K562 (cell line): ENCODE results near the gene LETM1. TPM values are rescaled to one million over a fixed set of nuclear protein-coding genes. Genes with fewer than 3 reads are reported as not detected.

Experiments
- ATAC-seq: fragments of 200-7000 bp; cut with Tn5 transposase; 3 replicates; pipeline ENCODE4 v1.9.1; 2020; ENCODE audit warnings: moderate library complexity
- BruUV-seq: library from RNA; stranded (reverse); fragments of 400-500 nt; replicated peaks from 2 replicates; lab custom pipeline; 2021; lab: Mats Ljungman, UMichigan
- CTCF ChIA-PET: fragments of 300-600 bp; formaldehyde crosslinking; extraction: SDS; loops from one replicate; lab custom pipeline; 2021; ENCODE audit warnings: low intra/inter-chr PET ratio; lab: Yijun Ruan, JAX
- POLR2A ChIA-PET: fragments of 300-600, 350-650 bp; sonication (Branson Sonifier 250); formaldehyde crosslinking; extraction: SDS; loops from one replicate; lab custom pipeline; 2021; ENCODE audit warnings: antibody characterized with exemption, inconsistent platforms; lab: Yijun Ruan, JAX
- DNase-seq, 4 experiments: peaks; one replicate each; pipeline versions ENCODE4 v3.0.0 to v3.0.0-alpha.2; 2011 to 2018; ENCODE audit warnings: low spot score in 3 of 4, mixed read lengths in 3 of 4; ENCODE audit errors: extremely low read depth in 1 of 4
- FAIRE-seq: peaks from 2 replicates; lab custom pipeline; 2011; peaks lifted over from hg19 to GRCh38; lab: Jason Lieb, UNC
- H2AFZ ChIP-seq: 2 replicates; pipeline ENCODE4 v1.6.0; 2011; ENCODE audit warnings: low read depth, low read length, control low read depth, inconsistent platforms
- H3K27ac ChIP-seq: fragments of 200-600 bp; 3 replicates; pipeline ENCODE4 v1.8.0; 2011; ENCODE audit warnings: low read depth, mild to moderate bottlenecking, control low read depth, inconsistent platforms, low read length, moderate library complexity, mixed read lengths; ENCODE audit errors: extremely low read depth
- H3K27me3 ChIP-seq, 2 experiments: fragments of 300-600 bp in 1 of 2; 2 replicates in 1 of 2; 3 replicates in 1 of 2; pipeline versions ENCODE4 v1.6.0 to v1.8.0; 2011; ENCODE audit warnings: inconsistent platforms in 2 of 2, low read length in 2 of 2, mild to moderate bottlenecking in 1 of 2, mixed read lengths in 1 of 2, moderate library complexity in 1 of 2; ENCODE audit not compliant: control insufficient read depth in 2 of 2, insufficient read depth in 2 of 2
- H3K36me3 ChIP-seq: fragments of 300-600 bp; 3 replicates; pipeline ENCODE4 v1.8.0; 2011; ENCODE audit warnings: mild to moderate bottlenecking, low read length, inconsistent platforms; ENCODE audit not compliant: control insufficient read depth, insufficient read depth
- H3K4me1 ChIP-seq, 2 experiments: fragments of 200-600 bp in 1 of 2; replicated peaks in 1 of 2; 2 replicates in 1 of 2; 3 replicates in 1 of 2; pipeline versions ENCODE4 v1.5.1 to v1.8.0; 2011; ENCODE audit warnings: inconsistent platforms in 2 of 2, low read length in 2 of 2, mild to moderate bottlenecking in 1 of 2, mixed read lengths in 1 of 2, moderate library complexity in 1 of 2; ENCODE audit not compliant: control insufficient read depth in 2 of 2, insufficient read depth in 2 of 2
- H3K4me2 ChIP-seq: 2 replicates; pipeline ENCODE4 v1.6.1; 2011; ENCODE audit warnings: low read length, control low read depth, inconsistent platforms, mixed read lengths; ENCODE audit not compliant: insufficient read depth
- H3K4me3 ChIP-seq: fragments of 200-600 bp; sonication (generic), shearing (Covaris generic); 2 replicates; pipeline ENCODE4 v1.5.1; 2016; ENCODE audit warnings: control low read depth, inconsistent platforms
- H3K79me2 ChIP-seq: fragments of 200-600 bp; 3 replicates; pipeline ENCODE4 v1.8.0; 2011; ENCODE audit warnings: low read length, inconsistent platforms; ENCODE audit not compliant: control insufficient read depth, insufficient read depth
- H3K9ac ChIP-seq, 2 experiments: 2 replicates each; pipeline versions ENCODE4 v1.6.0 to v1.6.1; 2011; ENCODE audit warnings: low read depth in 2 of 2, low read length in 2 of 2, control low read depth in 1 of 2, inconsistent platforms in 1 of 2, mild to moderate bottlenecking in 1 of 2, mixed read lengths in 1 of 2; ENCODE audit not compliant: insufficient read depth in 1 of 2
- H3K9me1 ChIP-seq: one replicate; pipeline ENCODE4 v1.6.0; 2011; ENCODE audit warnings: inconsistent platforms, mild to moderate bottlenecking, low read length, moderate library complexity; ENCODE audit not compliant: control insufficient read depth, insufficient read depth
- H3K9me3 ChIP-seq: replicated peaks from 2 replicates; pipeline ENCODE4 v1.5.1; 2011; ENCODE audit warnings: low read depth, low read length, inconsistent platforms; ENCODE audit not compliant: control insufficient read depth, insufficient read depth
- H4K20me1 ChIP-seq: replicated peaks from 2 replicates; pipeline ENCODE4 v1.6.1; 2011; ENCODE audit warnings: low read length, inconsistent platforms, mixed read lengths; ENCODE audit not compliant: control insufficient read depth, insufficient read depth
- BRCA1 ChIP-seq, 2 experiments: fragments of 450-650 bp in 1 of 2; sonication (generic) in 1 of 2; formaldehyde crosslinking in 1 of 2; IDR thresholded peaks; 2 replicates each; pipeline versions ENCODE4 v1.5.0 to v1.6.1; 2017 to 2020; ENCODE audit warnings: mild to moderate bottlenecking in 1 of 2, missing genetic modification reagents in 1 of 2
- FOXO4 ChIP-seq: fragments of 450-650 bp; formaldehyde crosslinking; IDR thresholded peaks from 2 replicates; pipeline ENCODE4 v1.4.0; 2020; ENCODE audit warnings: mild to moderate bottlenecking, moderate library complexity
- KDM1A ChIP-seq, 2 experiments: fragments of 450-650 bp; IDR thresholded peaks; 2 replicates each; pipeline ENCODE4 v1.6.1; 2016; ENCODE audit warnings: mild to moderate bottlenecking in 2 of 2
- MTA3 ChIP-seq: fragments of 450-650 bp; formaldehyde crosslinking; IDR thresholded peaks from 2 replicates; pipeline ENCODE4 v1.6.1; 2017; ENCODE audit warnings: mild to moderate bottlenecking, borderline replicate concordance
- RB1 ChIP-seq: fragments of 450-650 bp; IDR thresholded peaks from 2 replicates; pipeline ENCODE4 v1.6.1; 2017; ENCODE audit warnings: low read depth, mild to moderate bottlenecking
- STAG1 ChIP-seq: sonication (generic); formaldehyde crosslinking; IDR thresholded peaks from 2 replicates; pipeline ENCODE4 v1.5.0; 2020; ENCODE audit warnings: missing genetic modification reagents, borderline replicate concordance
- ZNF12 ChIP-seq: sonication (generic); formaldehyde crosslinking; IDR thresholded peaks from 2 replicates; pipeline ENCODE4 v1.4.0; 2020; ENCODE audit warnings: mild to moderate bottlenecking, missing genetic modification reagents
- ZNF398 ChIP-seq: fragments of 250-450 bp; sonication (Bioruptor Pico); IDR thresholded peaks from 2 replicates; pipeline ENCODE4 v1.8.0; 2021; ENCODE audit warnings: moderate library complexity, mild to moderate bottlenecking, inconsistent platforms
- WGBS: fragments of 100-300 bp; shearing (Covaris generic); methylation state at CpG from one replicate; pipeline ENCODE4 v1.1.6; 2016; ENCODE audit warnings: low coverage, mixed read lengths; ENCODE audit not compliant: insufficient coverage; ENCODE audit errors: missing lambda C conversion rate; 5-methylcytosine and 5-hydroxymethylcytosine counted together
- in situ Hi-C: fragments of 300-500 bp; cut with MboI; formaldehyde crosslinking; loops from 4 replicates; pipeline ENCODE4 v1.15.0; 2018; ENCODE audit warnings: inconsistent platforms, mixed read lengths
- intact Hi-C: fragments of 100-400 bp; cut with micrococcal nuclease; formaldehyde crosslinking; loops from 2 replicates; pipeline ENCODE4 v1.14.2; 2022
- polyA plus RNA-seq, 8 experiments: library from polyadenylated mRNA; depleted of rRNA in 4 of 8; stranded (reverse) in 5 of 8; unstranded in 3 of 8; fragments of >200 nt; fragmentation: Nextera tagmentation in 2 of 8; fragmentation: Illumina TruSeq in 1 of 8; extraction: Ambion mirVana in 2 of 8; extraction: Trizol in 1 of 8; gene quantifications; 2 replicates each; pipeline versions ENCODE4 v1.2.1 to v1.2.3, GENCODE V29; 2011 to 2014; ENCODE audit warnings: inconsistent platforms in 1 of 8, missing spikeins in 1 of 8
- total RNA-seq, 7 experiments: library from RNA; depleted of rRNA in 6 of 7; stranded (reverse); fragments of >200 nt in 6 of 7; fragmentation: Illumina TruSeq in 2 of 7; extraction: Trizol in 2 of 7; gene quantifications; 2 replicates each; pipeline versions ENCODE4 v1.2.1 to v1.2.3, GENCODE V29; 2011 to 2021; ENCODE audit warnings: low replicate concordance in 1 of 7
- TF ChIP-seq, protein P1 (sequence below): sonication (generic); formaldehyde crosslinking; IDR thresholded peaks from 2 replicates; pipeline ENCODE4 v1.8.0; 2022; ENCODE audit warnings: mild to moderate bottlenecking, missing genetic modification reagents
- TF ChIP-seq, protein P2 (sequence below), 2 experiments: fragments of 150-350 bp in 1 of 2; IDR thresholded peaks; 2 replicates each; pipeline ENCODE4 v1.6.1; 2012 to 2016; ENCODE audit warnings: low read depth in 2 of 2, low read length in 2 of 2, mild to moderate bottlenecking in 1 of 2, moderate library complexity in 1 of 2

LETM1 gene
- total and polyA plus RNA-seq, 9 of the 15 experiments (the other 6 are each of a cell fraction or from before 2014, with no cell fraction given) = 3.9 to 109 (median 35.0) TPM

DNA sequence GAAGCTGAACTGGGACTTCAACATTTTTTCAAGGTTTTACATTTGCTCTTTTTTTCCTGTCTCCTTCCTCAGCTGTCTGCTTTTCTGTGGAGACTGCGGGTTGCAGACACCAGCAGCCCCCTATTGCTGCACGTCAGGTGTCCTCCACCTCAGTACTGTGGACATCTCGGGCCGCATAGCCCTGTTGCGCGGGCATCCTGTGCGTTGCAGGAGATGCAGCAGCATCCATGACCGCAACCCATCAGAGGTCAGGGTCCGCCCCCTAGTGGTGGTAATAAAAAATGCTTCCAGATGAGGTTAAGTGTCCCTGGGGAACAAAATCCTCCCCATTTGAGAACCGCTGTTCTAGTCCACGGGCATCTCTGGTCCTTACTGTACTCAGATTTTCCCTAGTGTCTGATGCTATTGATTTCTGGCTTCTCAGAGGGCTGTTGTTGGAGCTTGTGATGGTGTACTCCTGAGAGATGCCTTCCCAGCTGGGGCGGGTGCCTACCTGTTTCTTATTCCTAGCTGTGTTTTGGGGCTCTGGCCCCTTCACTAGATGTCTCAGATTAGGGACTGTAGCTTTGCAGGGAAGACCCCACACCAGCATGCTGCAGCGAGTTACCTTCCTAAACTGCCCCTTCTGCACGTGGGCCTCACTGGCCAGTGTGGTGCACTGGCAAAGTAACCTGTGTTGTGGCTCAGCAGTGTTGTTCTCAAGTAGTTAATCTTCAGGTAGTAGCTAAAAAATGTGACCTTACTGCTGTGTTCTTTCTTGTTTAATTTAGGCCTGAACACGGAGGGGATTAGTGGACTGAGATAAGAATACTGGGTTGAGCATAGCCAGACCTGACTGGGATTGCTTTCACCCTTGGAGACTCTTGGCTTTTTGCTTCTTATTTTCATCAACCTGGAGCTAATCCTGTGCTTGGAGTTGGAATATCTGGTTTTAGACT, 43.5 kb upstream of the LETM1 start:
- POLR2A ChIA-PET = interaction anchor here (0.6 to 3.3 kb wide), 7 partner anchors 11 to 79 kb away, joined by 3 to 15 read pairs (median 4); partner anchors contain the start of gene LETM1
- TF ChIP-seq FOXO4 (CRISPR knock-in tag) (no peak), KDM1A (IDR thresholded peaks at IDR 0.05) (peak; percentile 38 to 74; a peak in 3 of 4 replicates), STAG1 (CRISPR knock-in tag) (peak; percentile 44; the same call in 1 of the 2 replicates), MTA3 (no peak), BRCA1 (IDR thresholded peaks at IDR 0.05) (no peak), BRCA1 (CRISPR knock-in tag; IDR thresholded peaks at IDR 0.05) (no peak), ZNF398 (CRISPR knock-in tag) (no peak), ZNF12 (CRISPR knock-in tag) (no peak), RB1 (peak; percentile 68; the same call in 1 of the 2 replicates)
- TF ChIP-seq, protein P1, sequence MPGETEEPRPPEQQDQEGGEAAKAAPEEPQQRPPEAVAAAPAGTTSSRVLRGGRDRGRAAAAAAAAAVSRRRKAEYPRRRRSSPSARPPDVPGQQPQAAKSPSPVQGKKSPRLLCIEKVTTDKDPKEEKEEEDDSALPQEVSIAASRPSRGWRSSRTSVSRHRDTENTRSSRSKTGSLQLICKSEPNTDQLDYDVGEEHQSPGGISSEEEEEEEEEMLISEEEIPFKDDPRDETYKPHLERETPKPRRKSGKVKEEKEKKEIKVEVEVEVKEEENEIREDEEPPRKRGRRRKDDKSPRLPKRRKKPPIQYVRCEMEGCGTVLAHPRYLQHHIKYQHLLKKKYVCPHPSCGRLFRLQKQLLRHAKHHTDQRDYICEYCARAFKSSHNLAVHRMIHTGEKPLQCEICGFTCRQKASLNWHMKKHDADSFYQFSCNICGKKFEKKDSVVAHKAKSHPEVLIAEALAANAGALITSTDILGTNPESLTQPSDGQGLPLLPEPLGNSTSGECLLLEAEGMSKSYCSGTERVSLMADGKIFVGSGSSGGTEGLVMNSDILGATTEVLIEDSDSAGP (CRISPR knock-in tag) = no peak
- TF ChIP-seq, protein P2, sequence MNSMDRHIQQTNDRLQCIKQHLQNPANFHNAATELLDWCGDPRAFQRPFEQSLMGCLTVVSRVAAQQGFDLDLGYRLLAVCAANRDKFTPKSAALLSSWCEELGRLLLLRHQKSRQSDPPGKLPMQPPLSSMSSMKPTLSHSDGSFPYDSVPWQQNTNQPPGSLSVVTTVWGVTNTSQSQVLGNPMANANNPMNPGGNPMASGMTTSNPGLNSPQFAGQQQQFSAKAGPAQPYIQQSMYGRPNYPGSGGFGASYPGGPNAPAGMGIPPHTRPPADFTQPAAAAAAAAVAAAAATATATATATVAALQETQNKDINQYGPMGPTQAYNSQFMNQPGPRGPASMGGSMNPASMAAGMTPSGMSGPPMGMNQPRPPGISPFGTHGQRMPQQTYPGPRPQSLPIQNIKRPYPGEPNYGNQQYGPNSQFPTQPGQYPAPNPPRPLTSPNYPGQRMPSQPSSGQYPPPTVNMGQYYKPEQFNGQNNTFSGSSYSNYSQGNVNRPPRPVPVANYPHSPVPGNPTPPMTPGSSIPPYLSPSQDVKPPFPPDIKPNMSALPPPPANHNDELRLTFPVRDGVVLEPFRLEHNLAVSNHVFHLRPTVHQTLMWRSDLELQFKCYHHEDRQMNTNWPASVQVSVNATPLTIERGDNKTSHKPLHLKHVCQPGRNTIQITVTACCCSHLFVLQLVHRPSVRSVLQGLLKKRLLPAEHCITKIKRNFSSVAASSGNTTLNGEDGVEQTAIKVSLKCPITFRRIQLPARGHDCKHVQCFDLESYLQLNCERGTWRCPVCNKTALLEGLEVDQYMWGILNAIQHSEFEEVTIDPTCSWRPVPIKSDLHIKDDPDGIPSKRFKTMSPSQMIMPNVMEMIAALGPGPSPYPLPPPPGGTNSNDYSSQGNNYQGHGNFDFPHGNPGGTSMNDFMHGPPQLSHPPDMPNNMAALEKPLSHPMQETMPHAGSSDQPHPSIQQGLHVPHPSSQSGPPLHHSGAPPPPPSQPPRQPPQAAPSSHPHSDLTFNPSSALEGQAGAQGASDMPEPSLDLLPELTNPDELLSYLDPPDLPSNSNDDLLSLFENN (IDR thresholded peaks at IDR 0.05; ENCODE audit: low read depth in 2 of 2, low read length in 2 of 2) = 0 out of 4 replicates have a peak, but pooled peaks of 1 of the 2 experiments have one; percentile 33

More for the DNA sequence above, 43.5 kb upstream of the LETM1 start:
- peaks cover 4% of the 10 kb centered on the region for H3K9me1 ChIP-seq
- no peak overlapping the region for H2AFZ ChIP-seq
- CTCF ChIA-PET = interaction anchor here (0.6 to 2.1 kb wide), 8 partner anchors 37 to 206 kb away, joined by 3 to 15 read pairs (median 5); partner anchors contain the start of gene LETM1
- H3K9me3 ChIP-seq = no peaks in the 10 kb centered on the region
- peaks cover 95% of the 10 kb centered on the region for H3K79me2 ChIP-seq
- H3K4me3 ChIP-seq = no peak overlapping the region
- ATAC-seq (peak; percentile 95), DNase-seq (peak; percentile 85 to 87 (median 86)), FAIRE-seq (peak; percentile 91)
- H3K9ac ChIP-seq = no peak overlapping the region; a peak in 1 of 4 replicates
- H3K4me2 ChIP-seq = no peak overlapping the region
- in situ Hi-C loops = loop anchor here (5.0 kb wide), 1 partner anchor 82 kb away; no protein-coding TSS in a partner anchor
- intact Hi-C loops = loop anchor here (1.0 to 5.0 kb wide), 3 partner anchors 26 to 87 kb away; partner anchors contain the start of gene LETM1
- H3K27me3 ChIP-seq = no peaks in the 10 kb centered on the region
- no peak overlapping the region for H3K27ac ChIP-seq
- peaks cover 5% of the 10 kb centered on the region in 2 experiments; a peak in 4 of 5 replicates for H3K4me1 ChIP-seq
- H3K36me3 ChIP-seq = peaks cover 68% of the 10 kb centered on the region
- WGBS = 19% methylated on average over 15 of the region's 15 CpGs
- BruUV-seq = no TSS peak
- H4K20me1 ChIP-seq = peaks cover 37% of the 10 kb centered on the region
